ENCODE measurements around the gene FASTKD3.

The FASTKD3 gene

GRCh38 chr5:7851617-7852289 is 17.1 kb downstream of the FASTKD3 start:
- no peak for TF ChIP-seq CTCF (IDR thresholded peaks at IDR 0.05; ENCODE audit: control insufficient read depth, insufficient read depth, low read depth, low read length, missing control alignments)
- H3K4me3 ChIP-seq (ENCODE audit: control insufficient read depth, low read depth, low read length): no peak overlapping the region
- DNase-seq (ENCODE audit: low read depth): no peak

GRCh38 chr5:7851240-7851592 is 17.6 kb downstream of the FASTKD3 start:
- TF ChIP-seq CTCF (IDR thresholded peaks at IDR 0.05; ENCODE audit: control insufficient read depth, insufficient read depth, low read depth, low read length, missing control alignments): no peak
- no peak overlapping the region; the same call in none of the 2 replicates for H3K4me3 ChIP-seq (ENCODE audit: control insufficient read depth, low read depth, low read length)
- no peak for DNase-seq (ENCODE audit: low read depth)

GRCh38 chr5:7850395-7851239 is 18.2 kb downstream of the FASTKD3 start, which contains the start of gene CFAP90:
Gene CFAP90 (minus strand): TSS chr5:7851133. CDS start chr5:7851021, 112 bp downstream.
- H3K4me3 ChIP-seq (ENCODE audit: control insufficient read depth, low read depth, low read length): no peak within 1 kb of the TSS; the same call in none of the 2 replicates
- TF ChIP-seq CTCF (IDR thresholded peaks at IDR 0.05; ENCODE audit: control insufficient read depth, insufficient read depth, low read depth, low read length, missing control alignments): peak; percentile 40
- DNase-seq (ENCODE audit: low read depth): no peak

- no peak for TF ChIP-seq CTCF (IDR thresholded peaks at IDR 0.05; ENCODE audit: control insufficient read depth, insufficient read depth, low read depth, low read length, missing control alignments)
- no peak overlapping the region; the same call in 1 of the 2 replicates for H3K4me3 ChIP-seq (ENCODE audit: control insufficient read depth, low read depth, low read length)
- DNase-seq (ENCODE audit: low read depth): no peak
Observed at GRCh38 chr5:7849681-7850394, 19.0 kb downstream of the FASTKD3 start.

- no peak for TF ChIP-seq CTCF (IDR thresholded peaks at IDR 0.05; ENCODE audit: control insufficient read depth, insufficient read depth, low read depth, low read length, missing control alignments)
- no peak overlapping the region for H3K4me3 ChIP-seq (ENCODE audit: control insufficient read depth, low read depth, low read length)
Observed at GRCh38 chr5:7848296-7848695, 20.5 kb downstream of the FASTKD3 start.

GRCh38 chr5:7846327-7846726 is 22.5 kb downstream of the FASTKD3 start:
- DNase-seq (ENCODE audit: low read depth): no peak
- no peak for TF ChIP-seq CTCF (IDR thresholded peaks at IDR 0.05; ENCODE audit: control insufficient read depth, insufficient read depth, low read depth, low read length, missing control alignments)
- H3K4me3 ChIP-seq (ENCODE audit: control insufficient read depth, low read depth, low read length): no peak overlapping the region

More at GRCh38 chr5:7848296-7848695, 20.5 kb downstream of the FASTKD3 start:
- no peak for DNase-seq (ENCODE audit: low read depth)
